ENCODE results near the gene CRY2.

CRY2 gene

GRCh38 chr11:45879803-45880686 lies 32.8 kb downstream of the CRY2 start:
- DNase-seq (ENCODE audit: low spot score): no peak

GRCh38 chr11:45880772-45881570 lies 33.7 kb downstream of the CRY2 start:
- no peak for DNase-seq (ENCODE audit: low spot score)

GRCh38 chr11:45881708-45882368 lies 34.6 kb downstream of the CRY2 start:
- DNase-seq (ENCODE audit: low spot score): no peak

GRCh38 chr11:45884596-45885185 lies 37.4 kb downstream of the CRY2 start:
- no peak for DNase-seq (ENCODE audit: low spot score)

- peak; percentile 99 for DNase-seq (ENCODE audit: low spot score)
These were observed 38.1 kb downstream of the CRY2 start, which contains the start of gene MAPK8IP1 for GRCh38 chr11:45885274-45885920. TSS of gene MAPK8IP1 (plus strand) at chr11:45885651. CDS start at chr11:45885821, 170 bp downstream.

- peak; percentile 75 for DNase-seq (ENCODE audit: low spot score)
These were observed 38.8 kb downstream of the CRY2 start for GRCh38 chr11:45885921-45886721.

GRCh38 chr11:45886816-45887520 lies 39.7 kb downstream of the CRY2 start:
- no peak for DNase-seq (ENCODE audit: low spot score)

- DNase-seq (ENCODE audit: low spot score): no peak
These were observed 40.3 kb downstream of the CRY2 start for GRCh38 chr11:45887587-45887986.

- DNase-seq (ENCODE audit: low spot score): no peak
These were observed 42.3 kb downstream of the CRY2 start for GRCh38 chr11:45889555-45889954.

GRCh38 chr11:45889966-45890365 lies 42.7 kb downstream of the CRY2 start:
- DNase-seq (ENCODE audit: low spot score): no peak

- no peak for DNase-seq (ENCODE audit: low spot score)
These were observed 43.7 kb downstream of the CRY2 start for GRCh38 chr11:45890886-45891550.

GRCh38 chr11:45892856-45893255 lies 45.6 kb downstream of the CRY2 start:
- DNase-seq (ENCODE audit: low spot score): no peak

- no peak for DNase-seq (ENCODE audit: low spot score)
These were observed 47.4 kb downstream of the CRY2 start for GRCh38 chr11:45894555-45895247.

- DNase-seq (ENCODE audit: low spot score): no peak
These were observed 48.4 kb downstream of the CRY2 start for GRCh38 chr11:45895553-45896259.

GRCh38 chr11:45896422-45896984 lies 49.2 kb downstream of the CRY2 start:
- peak; percentile 79 for DNase-seq (ENCODE audit: low spot score)

GRCh38 chr11:45897556-45897955 lies 50.3 kb downstream of the CRY2 start:
- no peak for DNase-seq (ENCODE audit: low spot score)

- DNase-seq (ENCODE audit: low spot score): no peak
These were observed 51.8 kb downstream of the CRY2 start for GRCh38 chr11:45899086-45899447.
